GM19455 (cell line): ENCODE results near the gene SERPINE2.
"Not testable (repeated sequence)": the region's sequence is repeated elsewhere in the genome, so short reads cannot be mapped to it uniquely, and the experiment has no call there.

Source experiments
- ATAC-seq: cut with Tn5 transposase; IDR thresholded peaks from one replicate; pipeline ENCODE4 v1.9.1; 2021; ENCODE audit not compliant: unreplicated experiment

The SERPINE2 gene

GRCh38 chr2:224016963-224017362, 22.1 kb downstream of the SERPINE2 start:
- no peak for ATAC-seq

- ATAC-seq: no peak
Observed at GRCh38 chr2:224014336-224014735, 24.8 kb downstream of the SERPINE2 start.

- no peak for ATAC-seq
Observed at GRCh38 chr2:224011837-224012236, 27.2 kb downstream of the SERPINE2 start.

DNA sequence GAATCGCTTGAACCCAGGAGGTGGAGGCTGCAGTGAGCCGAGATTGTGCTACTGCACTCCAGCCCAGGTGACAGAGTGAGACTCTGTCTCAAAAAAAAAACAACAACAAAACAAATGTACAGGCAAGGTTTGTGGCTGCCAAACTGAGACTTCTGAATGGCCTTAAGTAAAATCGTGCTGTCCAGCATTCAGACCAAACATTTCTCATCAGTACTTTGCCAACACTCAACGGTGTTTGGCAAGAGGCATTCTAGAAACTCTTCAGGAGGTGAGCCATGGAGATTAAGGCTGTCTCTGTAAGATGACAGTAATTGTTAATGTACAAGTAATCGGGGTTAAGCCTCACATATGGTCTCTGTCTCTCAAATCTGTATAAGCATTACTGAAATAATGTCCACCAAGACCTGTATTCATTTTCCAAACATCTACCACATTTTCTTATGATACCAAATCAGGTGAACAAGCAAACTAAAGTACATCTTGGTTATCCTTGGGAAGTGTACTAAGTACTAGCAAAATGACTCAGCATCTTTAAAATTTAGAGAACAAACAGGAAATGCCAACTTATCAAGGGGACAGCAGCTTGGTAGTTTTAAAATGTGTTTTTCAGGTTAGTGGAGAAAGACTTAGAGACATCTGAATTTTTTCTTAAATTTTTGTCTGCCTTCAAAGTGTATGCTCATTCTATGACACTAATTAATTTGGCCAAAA, 29.3 kb downstream of the SERPINE2 start:
- ATAC-seq: no peak

DNA sequence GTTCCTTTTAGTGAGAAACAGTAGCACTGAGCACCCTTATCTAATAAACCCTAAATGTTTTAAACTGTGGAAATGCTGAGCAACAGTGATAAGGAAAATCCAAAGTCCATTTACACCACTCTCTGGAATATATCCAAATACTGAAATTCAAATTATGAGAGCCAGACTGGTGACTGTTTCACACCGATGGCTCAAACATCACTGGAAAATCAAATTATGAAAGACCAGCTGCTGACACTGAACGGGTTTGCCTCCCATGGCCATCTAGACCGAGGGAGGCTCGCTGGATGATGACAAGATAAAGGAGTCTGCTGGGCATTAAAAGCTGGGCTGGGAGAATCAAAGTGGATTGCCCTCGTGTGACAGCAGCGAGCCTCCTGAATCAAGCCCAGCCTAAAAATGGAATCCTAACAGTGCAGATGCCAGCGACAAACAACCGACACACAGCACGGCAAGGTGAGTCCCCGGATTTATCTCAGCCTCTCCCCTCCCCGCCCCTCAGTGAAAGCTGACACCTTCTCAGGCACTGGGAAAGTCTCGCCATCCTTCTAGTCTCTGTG, 30.3 kb downstream of the SERPINE2 start:
- no peak for ATAC-seq

DNA sequence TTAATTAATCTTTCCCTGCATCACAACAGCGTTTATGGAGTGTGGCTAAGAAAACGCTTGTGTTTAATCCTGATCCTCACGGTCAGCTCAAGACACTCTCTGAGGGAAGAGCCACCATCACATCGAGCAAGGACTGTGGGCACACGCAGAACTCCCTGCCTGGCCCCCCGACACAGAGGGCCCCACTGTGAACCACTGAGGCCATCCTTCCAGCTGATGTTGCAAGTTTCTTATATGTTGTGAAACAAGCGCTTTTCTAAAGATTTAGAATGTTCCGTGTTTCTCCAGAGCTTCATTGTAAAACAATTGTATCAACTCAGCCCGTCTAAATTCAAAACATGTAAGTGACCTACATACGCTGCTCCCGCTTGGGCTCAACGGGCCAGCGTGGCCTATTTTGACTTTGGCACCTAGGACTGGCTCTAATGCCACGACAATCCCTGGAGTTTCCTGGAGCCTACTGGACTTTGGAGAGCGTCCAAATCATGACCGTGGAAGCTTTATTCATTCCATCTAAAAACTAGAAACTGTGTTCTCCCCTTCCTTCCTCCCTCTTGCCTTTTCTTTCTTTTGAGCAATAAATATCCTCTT, 34.9 kb downstream of the SERPINE2 start:
- ATAC-seq: no peak

- ATAC-seq: not testable (repeated sequence)
Observed at GRCh38 chr2:224000662-224001061, 38.4 kb downstream of the SERPINE2 start.

GRCh38 chr2:223999862-224000261, 39.2 kb downstream of the SERPINE2 start:
- no peak for ATAC-seq

- ATAC-seq: no peak
Observed at GRCh38 chr2:223998948-223999347, 40.1 kb downstream of the SERPINE2 start.

DNA sequence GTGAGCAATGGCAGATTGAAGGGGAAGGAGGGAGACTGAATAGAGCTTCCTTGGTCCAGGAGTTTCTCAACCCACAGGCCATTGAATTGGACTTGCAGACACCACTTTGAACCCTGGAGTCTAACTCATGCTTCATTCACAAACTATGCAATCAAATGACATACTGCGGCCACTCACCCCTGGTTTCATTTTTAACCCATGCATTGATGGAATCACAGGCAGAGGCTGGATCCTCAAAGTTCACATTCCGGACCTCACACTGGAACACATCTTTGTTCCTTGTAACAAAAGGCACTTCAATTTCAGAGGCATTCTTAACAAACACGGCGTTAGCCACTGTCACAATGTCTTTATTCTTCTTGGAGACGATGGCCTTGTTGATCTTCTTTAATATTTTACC, 41.1 kb downstream of the SERPINE2 start:
- no peak for ATAC-seq

GRCh38 chr2:223996391-223996790, 42.7 kb downstream of the SERPINE2 start:
- no peak for ATAC-seq

- no peak for ATAC-seq
Observed at GRCh38 chr2:223995569-223995968, 43.5 kb downstream of the SERPINE2 start.

GRCh38 chr2:223994562-223995162, 44.4 kb downstream of the SERPINE2 start:
- ATAC-seq: no peak

DNA sequence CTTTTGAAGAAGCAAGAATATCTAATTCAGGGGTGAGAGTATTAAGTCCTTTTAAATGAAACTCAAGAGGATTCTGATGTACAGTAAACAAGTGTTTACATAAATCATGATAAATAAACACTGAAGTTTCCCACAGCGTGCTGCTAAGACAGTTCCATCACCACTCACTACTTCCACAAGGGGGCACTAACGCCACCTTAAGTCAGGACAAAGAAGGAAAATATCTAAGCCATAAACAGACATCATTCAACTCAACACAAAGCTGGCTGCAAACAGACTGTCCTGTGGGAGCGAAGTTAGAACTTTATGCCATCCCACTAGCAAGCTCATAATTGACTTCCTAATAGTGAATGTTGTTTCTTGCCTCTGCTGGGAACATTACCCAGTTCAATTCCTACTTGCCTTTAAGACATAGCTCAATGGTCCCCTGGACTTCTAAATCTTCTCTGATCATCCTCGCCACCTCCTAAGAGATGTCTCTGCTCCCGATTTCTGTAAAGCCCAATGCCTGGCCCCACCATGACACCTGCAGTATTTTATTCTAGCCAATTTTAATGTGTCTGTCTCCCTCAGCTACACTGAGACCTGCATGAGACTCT, 45.4 kb downstream of the SERPINE2 start:
- peak; percentile 72 for ATAC-seq

DNA sequence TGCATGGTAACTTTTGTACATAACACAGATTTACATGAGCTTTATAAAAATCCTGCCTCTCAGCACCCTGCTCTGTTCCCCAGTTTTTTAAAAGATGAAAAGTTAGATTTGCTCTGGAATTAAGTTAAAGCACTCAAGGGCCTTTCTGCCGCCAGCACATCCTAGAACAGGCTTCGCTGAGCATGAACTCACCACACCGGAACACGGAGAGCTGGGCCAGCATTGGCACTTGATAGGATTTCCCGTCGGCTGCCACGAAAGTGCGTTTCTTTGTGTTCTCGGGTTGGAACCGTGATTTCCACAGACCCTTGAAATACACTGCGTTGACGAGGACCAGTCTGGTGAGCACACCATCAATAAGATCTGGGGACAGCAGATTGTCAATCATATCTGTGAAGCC, 47.5 kb downstream of the SERPINE2 start:
- no peak for ATAC-seq

DNA sequence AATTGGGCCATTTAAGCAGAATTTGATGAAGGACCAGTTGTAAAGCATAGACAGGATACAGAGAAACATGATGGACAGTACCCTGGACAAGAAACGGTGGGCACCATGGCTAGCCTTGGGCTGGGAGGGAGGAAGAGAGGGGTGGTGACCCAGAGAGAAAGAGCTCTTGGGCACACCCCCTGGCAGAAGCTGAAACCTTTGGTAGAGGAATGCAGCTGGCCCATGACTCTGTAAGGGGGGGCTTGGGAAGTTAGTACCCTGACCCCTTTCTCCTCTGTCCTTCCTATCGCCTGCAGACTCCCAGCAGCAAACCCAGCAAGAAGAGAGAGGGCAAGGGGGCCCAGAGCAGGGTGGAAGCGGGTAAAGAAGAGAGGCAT, 49.2 kb downstream of the SERPINE2 start:
- no peak for ATAC-seq

- ATAC-seq: no peak
Observed at GRCh38 chr2:223989206-223989855, 49.8 kb downstream of the SERPINE2 start.

GRCh38 chr2:223981241-223981640, 57.8 kb downstream of the SERPINE2 start:
- no peak for ATAC-seq

DNA sequence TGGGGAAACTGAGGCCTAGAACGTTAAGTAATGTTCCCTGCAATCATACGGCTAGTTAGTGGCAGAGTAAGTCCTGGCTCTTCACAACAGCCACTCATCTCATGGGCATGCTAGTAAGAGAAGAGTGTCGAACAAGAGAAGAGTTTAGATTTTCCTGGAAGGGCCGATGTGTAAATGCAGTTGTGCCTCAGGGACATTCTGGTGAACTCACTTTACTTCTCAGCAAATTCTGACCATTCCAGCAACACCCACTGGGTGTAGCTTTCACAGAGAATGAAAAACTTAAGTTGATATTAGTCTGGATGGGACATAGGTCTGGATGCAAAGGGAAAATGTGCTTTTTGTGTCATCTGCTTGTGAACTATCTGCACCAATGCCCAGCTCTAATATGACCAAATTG, 58.3 kb downstream of the SERPINE2 start:
- no peak for ATAC-seq

DNA sequence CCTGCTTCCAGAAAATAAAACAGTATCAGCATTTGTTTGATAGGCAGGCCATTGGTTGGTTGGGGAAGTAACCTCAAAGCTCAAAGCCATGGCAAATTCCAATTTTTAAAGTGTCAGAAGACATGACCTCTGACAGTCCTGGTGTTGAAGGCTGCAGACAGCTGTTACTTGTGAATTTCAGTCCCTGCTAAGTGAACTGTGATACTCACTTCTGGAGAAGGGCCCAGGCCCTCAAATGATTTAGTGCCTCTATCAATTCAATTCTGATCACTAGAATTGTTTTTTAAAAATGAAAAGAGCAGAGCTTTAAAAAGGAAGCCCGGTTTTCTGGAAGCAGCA, 58.7 kb downstream of the SERPINE2 start:
- no peak for ATAC-seq

DNA sequence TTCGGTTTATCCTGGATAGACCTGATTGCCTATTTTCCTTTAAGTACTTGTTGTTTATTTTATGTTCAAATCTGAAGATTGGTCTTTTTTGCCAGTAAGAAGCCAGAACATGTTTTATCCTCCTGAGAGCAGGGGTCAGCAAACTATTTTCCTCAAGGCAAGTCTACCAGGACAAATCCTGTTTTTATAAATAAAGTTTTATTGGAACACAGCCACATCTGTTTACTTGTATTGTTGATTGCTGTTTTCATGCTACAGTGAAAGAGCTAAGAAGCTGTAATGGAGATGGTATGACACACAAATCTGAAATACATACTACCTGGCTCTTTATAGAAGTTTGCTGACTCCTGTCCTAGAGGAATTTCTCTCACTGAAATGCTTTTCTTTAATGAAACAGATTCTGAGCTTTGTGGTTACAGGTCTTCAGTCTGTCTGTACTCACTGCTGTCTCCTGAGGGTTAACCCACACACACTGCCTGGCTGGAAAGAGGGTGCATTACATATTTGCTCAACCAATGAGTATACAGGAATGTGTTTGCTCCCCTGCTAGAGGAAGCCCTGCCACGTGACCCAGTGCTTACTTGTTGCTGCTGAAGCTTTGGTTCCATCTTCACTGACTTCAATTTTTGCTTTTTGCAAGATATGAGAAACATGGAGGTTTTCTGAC, 59.2 kb downstream of the SERPINE2 start:
- ATAC-seq: no peak
